ENCODE measurements around the gene APOB. TPM values are rescaled to one million over a fixed set of nuclear protein-coding genes. Genes with fewer than 3 reads are reported as not detected.

APOB gene
- total and polyA plus RNA-seq, 2 experiments from 2014 or later = not detected

DNA sequence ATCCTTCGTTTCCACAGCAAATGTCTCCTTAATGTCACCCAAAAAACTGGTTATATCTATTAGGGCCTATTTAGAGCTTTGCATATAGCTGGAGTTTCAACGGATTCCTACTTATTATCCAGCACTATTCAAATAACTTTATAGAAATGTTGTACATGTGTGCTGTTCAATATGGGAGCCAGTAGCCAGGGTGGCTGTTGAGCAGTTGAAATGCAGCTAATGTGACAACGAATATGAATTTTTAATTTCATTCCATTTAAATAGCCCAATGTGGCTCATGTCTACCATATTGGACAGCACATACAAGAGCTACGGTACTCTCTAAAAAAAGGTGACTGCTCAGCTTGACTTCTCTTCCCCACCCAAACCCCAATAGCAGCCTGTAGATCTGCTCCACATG, 2.4 kb downstream of the APOB start:
- no peak overlapping the region for H2AFZ ChIP-seq
- H3K4me2 ChIP-seq (ENCODE audit: unreplicated experiment) = no peak overlapping the region
- H3K9ac ChIP-seq = no peak overlapping the region
- H3K27ac ChIP-seq = no peak overlapping the region
- in situ Hi-C loops (cut with MboI) = no loop called here
- H4K20me1 ChIP-seq (ENCODE audit: insufficient read depth) = no peaks in the 10 kb centered on the region
- H3K79me2 ChIP-seq (ENCODE audit: insufficient read depth) = no peaks in the 10 kb centered on the region
- no peaks in the 10 kb centered on the region for H3K36me3 ChIP-seq (ENCODE audit: low read depth)
- no peaks in the 10 kb centered on the region for H3K9me3 ChIP-seq (ENCODE audit: low read depth)
- no peaks in the 10 kb centered on the region for H3K4me1 ChIP-seq (ENCODE audit: insufficient read depth)
- 0 out of 2 replicates have a peak, but pooled peaks cover 18% of the 10 kb centered on the region for H3K27me3 ChIP-seq (replicated peaks; ENCODE audit: insufficient read depth)
- H3K9me2 ChIP-seq (ENCODE audit: insufficient read depth) = no peaks in the 10 kb centered on the region
- no peak overlapping the region for H3K4me3 ChIP-seq
- H3F3A ChIP-seq (ENCODE audit: insufficient read depth) = no peaks in the 10 kb centered on the region
- no peak for TF ChIP-seq EZH2 (IDR thresholded peaks at IDR 0.05; ENCODE audit: insufficient read depth, poor library complexity, severe bottlenecking)
- no peak for DNase-seq
- 40 to 58% methylated on average over 4 of the region's 4 CpGs for WGBS, 2 experiments (ENCODE audit: low coverage in 1 of 2, low lambda C conversion rate in 2 of 2, missing lambda C conversion rate in 2 of 2)

DNA sequence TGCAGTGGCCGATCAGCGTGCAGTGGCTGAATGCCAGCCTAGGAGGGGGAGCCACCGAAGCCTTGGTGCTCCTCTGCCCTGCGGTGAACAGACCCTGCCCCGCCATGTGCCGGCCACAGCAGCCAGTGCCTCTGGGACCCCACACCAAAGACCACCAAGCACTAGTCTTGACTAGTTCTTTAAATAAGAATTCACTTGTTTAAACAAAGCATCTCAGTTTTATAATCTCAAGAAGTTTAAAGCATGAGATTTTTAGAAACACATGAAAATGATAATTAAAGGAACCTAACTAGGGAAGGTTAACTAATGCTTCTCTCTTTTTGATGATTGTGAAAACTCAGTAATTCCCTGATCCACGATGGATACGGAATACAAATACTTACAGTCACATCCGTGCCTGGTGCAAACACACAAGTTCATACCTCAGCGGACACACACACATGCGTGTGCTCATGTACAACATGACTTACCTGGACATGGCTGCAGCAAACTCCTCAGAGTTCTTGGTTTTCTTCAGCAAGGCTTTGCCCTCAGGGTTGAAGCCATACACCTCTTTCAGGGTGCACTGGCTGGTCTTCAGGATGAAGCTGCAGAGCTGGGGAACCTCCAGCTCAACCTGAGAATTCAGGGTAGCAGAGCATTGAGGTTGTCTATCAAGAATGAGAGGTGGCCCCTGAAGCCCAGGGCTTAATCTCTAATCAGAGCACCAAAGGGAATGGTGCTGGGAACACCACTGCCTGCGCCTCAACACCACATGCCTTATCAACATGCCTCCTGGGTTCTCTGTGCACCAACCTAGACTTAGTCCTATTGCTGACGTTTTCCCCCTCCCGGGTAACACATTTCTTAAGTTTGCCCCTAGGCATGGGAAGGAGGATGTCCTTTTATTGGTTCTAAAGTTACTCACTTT, 3.1 kb downstream of the APOB start:
- no peak for TF ChIP-seq EZH2phosphoT487 (IDR thresholded peaks at IDR 0.05; ENCODE audit: insufficient read depth, low read depth)
- TF ChIP-seq EZH2 (IDR thresholded peaks at IDR 0.05; ENCODE audit: insufficient read depth, poor library complexity, severe bottlenecking) = no peak
- Histone ChIP-seq H3F3A (ENCODE audit: insufficient read depth) (no peaks in the 10 kb centered on the region), H3K4me2 (ENCODE audit: unreplicated experiment) (no peak overlapping the region), H3K36me3 (ENCODE audit: low read depth) (no peaks in the 10 kb centered on the region), H2AFZ (no peak overlapping the region), H3K27me3 (replicated peaks; ENCODE audit: insufficient read depth) (0 out of 2 replicates have a peak, but pooled peaks cover 18% of the 10 kb centered on the region), H3K9me3 (ENCODE audit: low read depth) (no peaks in the 10 kb centered on the region), H3K79me2 (ENCODE audit: insufficient read depth) (no peaks in the 10 kb centered on the region), H3K4me1 (ENCODE audit: insufficient read depth) (no peaks in the 10 kb centered on the region), H3K9ac (no peak overlapping the region), H3K9me2 (ENCODE audit: insufficient read depth) (no peaks in the 10 kb centered on the region), H3K27ac (no peak overlapping the region), H3K4me3 (no peak overlapping the region), H4K20me1 (ENCODE audit: insufficient read depth) (no peaks in the 10 kb centered on the region)
- DNase-seq = no peak
- WGBS, 2 experiments (ENCODE audit: low coverage in 1 of 2, low lambda C conversion rate in 2 of 2, missing lambda C conversion rate in 2 of 2) = 63 to 64% methylated on average over 14 of the region's 14 CpGs
- in situ Hi-C loops (cut with MboI) = no loop called here

DNA sequence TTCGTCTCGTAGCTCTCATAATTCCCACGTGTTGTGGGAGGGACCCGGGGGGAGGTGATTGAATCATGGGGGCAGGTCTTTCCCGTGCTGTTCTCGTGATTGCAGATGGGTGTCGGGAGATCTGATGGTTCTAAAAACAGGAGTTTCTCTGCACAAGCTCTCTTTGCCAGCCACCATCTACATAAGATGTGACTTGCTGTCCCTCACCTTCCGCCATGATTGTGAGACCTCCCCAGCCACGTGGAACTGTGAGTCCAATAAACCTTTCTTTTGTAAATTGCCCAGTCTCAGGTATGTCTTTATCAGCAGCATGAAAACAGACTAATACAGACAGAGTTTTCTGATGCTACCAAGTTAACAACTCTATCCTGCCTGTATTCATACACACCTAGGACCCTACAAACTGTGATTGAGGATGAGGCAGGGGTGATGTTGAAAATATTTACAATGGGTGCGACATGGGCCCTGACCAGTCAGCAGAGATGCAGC, 3.9 kb downstream of the APOB start:
- Histone ChIP-seq H3K9me3 (ENCODE audit: low read depth) (no peaks in the 10 kb centered on the region), H3K9me2 (ENCODE audit: insufficient read depth) (no peaks in the 10 kb centered on the region), H3K4me1 (ENCODE audit: insufficient read depth) (no peaks in the 10 kb centered on the region), H3K79me2 (ENCODE audit: insufficient read depth) (no peaks in the 10 kb centered on the region), H3K4me3 (no peak overlapping the region), H4K20me1 (ENCODE audit: insufficient read depth) (no peaks in the 10 kb centered on the region), H3F3A (ENCODE audit: insufficient read depth) (no peaks in the 10 kb centered on the region), H3K9ac (no peak overlapping the region), H3K36me3 (ENCODE audit: low read depth) (no peaks in the 10 kb centered on the region), H3K27me3 (replicated peaks; ENCODE audit: insufficient read depth) (0 out of 2 replicates have a peak, but pooled peaks cover 18% of the 10 kb centered on the region), H3K4me2 (ENCODE audit: unreplicated experiment) (no peak overlapping the region), H2AFZ (no peak overlapping the region), H3K27ac (no peak overlapping the region)
- in situ Hi-C loops (cut with MboI) = no loop called here
- 26 to 31% methylated on average over 10 of the region's 10 CpGs for WGBS, 2 experiments (ENCODE audit: low coverage in 1 of 2, low lambda C conversion rate in 2 of 2, missing lambda C conversion rate in 2 of 2)
- no peak for TF ChIP-seq EZH2phosphoT487 (IDR thresholded peaks at IDR 0.05; ENCODE audit: insufficient read depth, low read depth)
- no peak for TF ChIP-seq EZH2 (IDR thresholded peaks at IDR 0.05; ENCODE audit: insufficient read depth, poor library complexity, severe bottlenecking)
- no peak for DNase-seq

DNA sequence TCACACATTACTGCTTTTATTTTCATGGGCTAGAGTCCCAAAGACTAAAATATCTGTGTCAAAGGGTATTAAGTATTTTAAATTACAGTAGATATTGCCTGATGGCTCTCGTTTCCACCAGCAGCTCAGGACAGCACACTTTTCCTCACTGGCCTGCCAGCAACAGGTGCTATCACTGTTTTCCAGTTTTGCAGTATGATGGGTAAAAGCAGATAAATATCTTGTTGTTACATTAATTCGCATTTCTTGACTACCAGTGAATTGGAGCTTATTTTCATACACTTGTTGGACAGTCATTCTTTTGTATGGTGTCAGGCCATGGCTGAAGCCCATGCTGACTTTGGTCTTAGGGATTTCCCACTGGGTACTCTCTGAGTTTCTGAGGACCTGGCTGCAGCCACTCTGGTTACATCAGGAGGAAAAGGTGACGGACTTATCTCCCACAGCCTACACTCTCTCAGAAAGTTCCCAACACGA, 4.8 kb downstream of the APOB start:
- Histone ChIP-seq H3F3A (ENCODE audit: insufficient read depth) (no peaks in the 10 kb centered on the region), H3K79me2 (ENCODE audit: insufficient read depth) (no peaks in the 10 kb centered on the region), H3K9ac (no peak overlapping the region), H3K36me3 (ENCODE audit: low read depth) (no peaks in the 10 kb centered on the region), H4K20me1 (ENCODE audit: insufficient read depth) (no peaks in the 10 kb centered on the region), H3K4me1 (ENCODE audit: insufficient read depth) (no peaks in the 10 kb centered on the region), H2AFZ (no peak overlapping the region), H3K27me3 (replicated peaks; ENCODE audit: insufficient read depth) (0 out of 2 replicates have a peak, but pooled peaks cover 18% of the 10 kb centered on the region), H3K9me2 (ENCODE audit: insufficient read depth) (no peaks in the 10 kb centered on the region), H3K27ac (no peak overlapping the region), H3K9me3 (ENCODE audit: low read depth) (no peaks in the 10 kb centered on the region), H3K4me2 (ENCODE audit: unreplicated experiment) (no peak overlapping the region), H3K4me3 (no peak overlapping the region)
- no peak for DNase-seq
- 22 to 25% methylated on average over 4 of the region's 4 CpGs for WGBS, 2 experiments (ENCODE audit: low coverage in 1 of 2, low lambda C conversion rate in 2 of 2, missing lambda C conversion rate in 2 of 2)
- in situ Hi-C loops (cut with MboI) = no loop called here
- no peak for TF ChIP-seq EZH2 (IDR thresholded peaks at IDR 0.05; ENCODE audit: insufficient read depth, poor library complexity, severe bottlenecking)
- TF ChIP-seq EZH2phosphoT487 (IDR thresholded peaks at IDR 0.05; ENCODE audit: insufficient read depth, low read depth) = no peak
